Liver (tissue), 9 donors: Measurements from ENCODE around the gene MTA2. TPM values are rescaled to one million over a fixed set of nuclear protein-coding genes. Genes with fewer than 3 reads are reported as not detected.
"Not testable (repeated sequence)": the region's sequence is repeated elsewhere in the genome, so short reads cannot be mapped to it uniquely, and the experiment has no call there.

Experiments
- DNase-seq: peaks from one replicate; pipeline ENCODE4 v3.0.0-alpha.2; 2017; ENCODE audit warnings: low spot score
- H3K27ac ChIP-seq, 2 donors: one replicate each; pipeline ENCODE4 v1.7.0; 2013; ENCODE audit warnings: inconsistent platforms in 2 of 2, low read length in 2 of 2, control low read depth in 1 of 2, low read depth in 1 of 2, mild to moderate bottlenecking in 1 of 2
- H3K27me3 ChIP-seq, 4 donors: one replicate each; pipeline versions ENCODE4 v1.6.1 to v1.7.0; 2013; ENCODE audit warnings: low read length in 3 of 4, inconsistent platforms in 1 of 4, mild to moderate bottlenecking in 1 of 4, moderate library complexity in 1 of 4; ENCODE audit not compliant: control insufficient read depth in 4 of 4, insufficient read depth in 4 of 4
- H3K36me3 ChIP-seq, 4 donors: one replicate each; pipeline versions ENCODE4 v1.6.1 to v1.7.0; 2013; ENCODE audit warnings: low read length in 3 of 4, mild to moderate bottlenecking in 3 of 4, low read depth in 1 of 4, moderate library complexity in 1 of 4; ENCODE audit not compliant: control insufficient read depth in 4 of 4, insufficient read depth in 3 of 4
- H3K4me1 ChIP-seq, 4 donors: one replicate each; pipeline versions ENCODE4 v1.6.1 to v1.7.0; 2013; ENCODE audit warnings: low read length in 3 of 4, mild to moderate bottlenecking in 3 of 4, moderate library complexity in 1 of 4; ENCODE audit not compliant: control insufficient read depth in 4 of 4, insufficient read depth in 4 of 4
- H3K4me3 ChIP-seq, 3 donors: one replicate each; pipeline versions ENCODE4 v1.6.1 to v1.7.0; 2013; ENCODE audit warnings: low read length in 3 of 3, control low read depth in 1 of 3, low read depth in 1 of 3, mild to moderate bottlenecking in 1 of 3
- H3K9ac ChIP-seq, 2 donors: one replicate each; pipeline ENCODE4 v1.7.0; 2013; ENCODE audit warnings: low read length in 2 of 2, mild to moderate bottlenecking in 2 of 2, moderate library complexity in 2 of 2, control low read depth in 1 of 2, low read depth in 1 of 2
- H3K9me3 ChIP-seq, 4 donors: one replicate each; pipeline versions ENCODE4 v1.6.1 to v1.7.0; 2013; ENCODE audit warnings: low read length in 3 of 4; ENCODE audit not compliant: control insufficient read depth in 4 of 4
- FOXA1 ChIP-seq: IDR thresholded peaks from 2 replicates; pipeline ENCODE4 v1.6.1; 2016; ENCODE audit warnings: antibody characterized with exemption
- FOXA2 ChIP-seq: IDR thresholded peaks from 2 replicates; pipeline ENCODE4 v1.6.1; 2016; ENCODE audit warnings: antibody characterized with exemption
- GABPA ChIP-seq, 2 donors: IDR thresholded peaks in 1 of 2; conservative IDR thresholded peaks in 1 of 2; 2 replicates each; pipeline ENCODE4 v1.6.1; 2016; ENCODE audit warnings: antibody characterized with exemption in 2 of 2, mild to moderate bottlenecking in 1 of 2, moderate library complexity in 1 of 2
- HNF4G ChIP-seq: IDR thresholded peaks from 2 replicates; pipeline ENCODE4 v1.6.1; 2016; ENCODE audit warnings: antibody characterized with exemption
- JUND ChIP-seq, 2 donors: IDR thresholded peaks; 2 replicates each; pipeline ENCODE4 v1.6.1; 2016; ENCODE audit warnings: antibody characterized with exemption in 2 of 2
- NR2F2 ChIP-seq: IDR thresholded peaks from 2 replicates; pipeline ENCODE4 v1.6.1; 2016; ENCODE audit warnings: antibody characterized with exemption
- RAD21 ChIP-seq, 2 donors: IDR thresholded peaks; 2 replicates each; pipeline ENCODE4 v1.6.1; 2016; ENCODE audit warnings: antibody characterized with exemption in 2 of 2, mild to moderate bottlenecking in 2 of 2
- RXRA ChIP-seq, 2 donors: IDR thresholded peaks; 2 replicates each; pipeline ENCODE4 v1.6.1; 2017 to 2018; ENCODE audit warnings: antibody characterized with exemption in 2 of 2, mild to moderate bottlenecking in 1 of 2
- SP1 ChIP-seq: IDR thresholded peaks from 2 replicates; pipeline ENCODE4 v1.6.1; 2018; ENCODE audit warnings: antibody characterized with exemption, mild to moderate bottlenecking
- YY1 ChIP-seq: IDR thresholded peaks from 2 replicates; pipeline ENCODE4 v1.6.1; 2016; ENCODE audit warnings: antibody characterized with exemption, mild to moderate bottlenecking
- WGBS: extraction: QIAGEN DNeasy Blood & Tissue Kit; methylation state at CpG from one replicate; pipeline ENCODE4 v1.1.7; 2013; 5-methylcytosine and 5-hydroxymethylcytosine counted together
- polyA plus RNA-seq, 2 donors: library from polyadenylated mRNA; stranded (reverse) in 1 of 2; unstranded in 1 of 2; fragments of 200-250 nt in 1 of 2; fragments of >200 nt in 1 of 2; fragmentation: Nextera tagmentation in 1 of 2; extraction: Ambion mirVana in 1 of 2; gene quantifications; one replicate each; pipeline versions ENCODE4 v1.2.1 to v1.2.3, GENCODE V29; 2013 to 2015
- total RNA-seq, 2 donors: library from RNA; depleted of rRNA; stranded (reverse); fragments of >200 nt; gene quantifications; one replicate each; pipeline ENCODE4 v1.2.3, GENCODE V29; 2014
- TF ChIP-seq, protein P1 (sequence below): IDR thresholded peaks from 2 replicates; pipeline ENCODE4 v1.6.1; 2016; ENCODE audit warnings: antibody characterized with exemption, mild to moderate bottlenecking
- TF ChIP-seq, protein P2 (sequence below): IDR thresholded peaks from 2 replicates; pipeline ENCODE4 v1.6.1; 2016; ENCODE audit warnings: antibody characterized with exemption
- TF ChIP-seq, protein P3 (sequence below): IDR thresholded peaks from 2 replicates; pipeline ENCODE4 v1.6.1; 2016; ENCODE audit warnings: antibody characterized with exemption
- TF ChIP-seq, protein P4 (sequence below): fragments of 150-350 bp; IDR thresholded peaks from 2 replicates; pipeline ENCODE4 v1.5.1; 2017; ENCODE audit warnings: improper control_type of control experiment, low read depth, low read length; ENCODE audit not compliant: missing input control
- donor health status: healthy.
- donor health status: healthy.
- donor health status: healthy.
- donor health status: healthy.
- donor health status: healthy.

MTA2 gene
- total and polyA plus RNA-seq, 4 donors, result 4.4 to 55.3 (median 32.3) TPM

DNA sequence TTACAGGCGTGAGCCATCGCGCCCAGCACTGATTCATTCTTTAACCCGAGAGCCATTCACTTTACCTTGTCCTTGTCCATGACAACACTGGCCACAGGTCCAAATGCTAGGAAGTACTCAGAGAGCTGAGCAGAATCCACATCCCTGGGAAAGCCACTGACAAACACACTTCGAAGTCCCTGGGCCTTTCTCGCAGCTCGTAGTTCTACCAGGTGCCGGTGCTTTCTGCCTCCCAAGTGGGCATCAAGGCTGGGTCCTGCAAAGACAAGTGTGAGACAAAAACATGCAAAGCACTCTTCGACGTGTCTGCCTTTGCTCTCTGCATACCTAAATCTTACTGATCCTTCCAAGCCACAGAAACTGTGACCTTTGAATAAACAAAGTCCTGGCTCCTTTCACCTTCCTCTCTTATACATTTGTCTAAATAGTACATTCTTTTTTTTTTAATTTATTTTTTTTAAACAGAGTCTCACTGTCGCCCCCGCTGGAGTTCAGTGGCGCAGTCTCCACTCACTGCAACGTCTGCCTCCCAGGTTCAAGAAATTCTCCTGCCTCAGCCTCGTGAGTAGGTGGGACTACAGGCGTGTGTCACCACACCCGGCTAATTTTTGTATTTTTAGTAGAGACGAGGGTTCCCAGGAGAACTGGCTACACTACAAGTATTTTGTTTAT lies 12.6 kb downstream of the MTA2 start:
- no peaks in the 10 kb centered on the region for H3K27me3 ChIP-seq
- peaks cover 8 to 12% (median 10%) of the 10 kb centered on the region in 4 donors for H3K36me3 ChIP-seq
- H3K9ac ChIP-seq, result no peak overlapping the region
- H3K4me1 ChIP-seq, result peaks cover 7 to 45% (median 32%) of the 10 kb centered on the region in 4 donors
- DNase-seq, result no peak
- peak overlapping the region; percentile 55 to 65 for H3K27ac ChIP-seq
- no peaks in the 10 kb centered on the region for H3K9me3 ChIP-seq
- TF ChIP-seq RXRA (IDR thresholded peaks at IDR 0.05), result no peak
- no peak overlapping the region for H3K4me3 ChIP-seq
- 73% methylated on average over 18 of the region's 18 CpGs for WGBS

DNA sequence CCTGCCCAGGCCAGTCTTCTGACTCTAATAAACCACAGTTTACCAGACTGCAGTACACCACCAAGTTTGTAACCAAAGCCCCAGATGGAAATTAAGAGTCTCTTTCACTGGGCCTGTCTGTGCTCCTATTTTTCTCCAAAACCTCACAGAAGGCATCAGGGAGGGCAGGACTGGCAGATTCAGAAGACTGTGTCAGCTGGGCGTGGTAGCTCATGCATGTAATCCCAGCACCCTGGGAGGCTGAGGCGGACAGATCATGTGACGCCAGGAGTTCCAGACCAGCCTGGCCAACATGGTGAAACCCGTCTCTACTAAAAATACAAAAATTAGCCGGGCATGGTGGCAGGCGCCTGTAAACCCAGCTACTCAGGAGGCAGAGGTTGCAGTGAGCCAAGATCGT lies 16.3 kb downstream of the MTA2 start:
- H3K9me3 ChIP-seq, H3K27ac ChIP-seq, DNase-seq, H3K9ac ChIP-seq, H3K4me3 ChIP-seq, H3K27me3 ChIP-seq: not testable (repeated sequence)
- WGBS, result 93% methylated on average over 7 of the region's 7 CpGs
- Histone ChIP-seq H3K36me3 (peaks cover 8 to 25% (median 15%) of the 10 kb centered on the region in 4 donors), H3K4me1 (peaks cover 4 to 32% (median 22%) of the 10 kb centered on the region in 4 donors)

DNA sequence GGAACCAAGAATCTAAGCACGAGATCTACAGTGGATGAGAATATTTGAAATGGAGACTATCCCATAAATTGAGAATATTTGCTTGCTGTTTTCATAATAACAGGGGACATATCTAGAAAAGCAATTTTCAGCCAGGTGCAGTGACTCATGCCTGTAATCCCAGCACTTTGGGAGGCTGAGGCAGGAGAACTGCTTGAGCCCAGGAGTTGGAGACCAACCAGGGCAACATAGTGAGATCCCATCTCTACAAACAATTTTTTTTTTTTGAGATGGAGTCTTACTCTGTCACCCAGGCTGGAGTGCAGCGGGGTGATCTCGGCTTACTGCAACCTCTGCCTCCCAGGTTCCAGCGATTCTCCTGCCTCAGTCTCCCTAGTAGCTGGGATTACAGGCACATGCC lies 19.9 kb downstream of the MTA2 start:
- peaks cover 11 to 44% (median 25%) of the 10 kb centered on the region in 4 donors for H3K36me3 ChIP-seq
- not testable (repeated sequence) for DNase-seq, H3K9me3 ChIP-seq, H3K9ac ChIP-seq, H3K27ac ChIP-seq, H3K27me3 ChIP-seq, H3K4me3 ChIP-seq, H3K4me1 ChIP-seq
- 97% methylated on average over 4 of the region's 4 CpGs for WGBS

DNA sequence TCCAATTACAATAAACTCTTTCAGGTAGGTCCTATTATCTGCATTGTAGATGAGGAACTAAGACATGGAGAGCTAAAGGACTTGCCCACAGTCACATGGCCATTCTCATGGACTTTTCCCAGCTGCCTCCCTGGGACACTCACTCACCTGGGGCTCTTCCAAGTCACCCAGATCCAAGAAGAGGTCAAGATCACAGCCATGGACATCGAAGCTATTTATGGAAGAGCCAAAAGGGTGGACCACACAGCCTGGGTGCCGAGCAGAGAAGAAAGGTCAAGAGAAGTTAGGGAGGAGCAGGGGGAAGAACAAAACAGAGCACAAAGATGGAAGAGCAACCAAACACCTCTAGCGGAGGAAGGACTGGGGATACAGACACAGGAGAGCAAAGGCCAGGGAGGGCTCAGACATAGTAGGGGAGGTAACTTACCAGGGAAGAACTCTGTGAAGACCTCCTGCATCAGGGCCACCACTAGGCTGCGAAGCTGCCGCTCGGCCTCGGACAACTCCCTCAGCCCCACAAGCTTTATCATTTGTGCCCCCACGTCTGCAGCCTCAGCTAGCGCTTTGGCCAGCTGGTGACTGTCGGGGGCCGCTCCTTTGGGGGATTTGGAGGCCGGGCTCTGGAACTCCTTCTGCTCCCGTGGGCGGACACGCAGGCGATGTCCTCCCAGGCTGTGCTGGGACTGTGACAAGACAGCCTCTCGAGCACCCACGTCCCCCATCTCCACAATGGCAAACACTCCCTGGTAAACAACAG lies 20.5 kb downstream of the MTA2 start:
- Histone ChIP-seq H3K9me3 (no peaks in the 10 kb centered on the region), H3K27me3 (no peaks in the 10 kb centered on the region), H3K4me1 (peaks cover 0 to 11% (median 3%) of the 10 kb centered on the region in 4 donors), H3K4me3 (no peak overlapping the region), H3K9ac (no peak overlapping the region), H3K36me3 (peaks cover 11 to 47% (median 27%) of the 10 kb centered on the region in 4 donors), H3K27ac (no peak overlapping the region)
- DNase-seq, result no peak
- WGBS, result 91% methylated on average over 18 of the region's 18 CpGs
- TF ChIP-seq RAD21 (IDR thresholded peaks at IDR 0.05), result no peak
- TF ChIP-seq FOXA1, result no peak
- TF ChIP-seq FOXA2, result no peak
- TF ChIP-seq, protein P1, sequence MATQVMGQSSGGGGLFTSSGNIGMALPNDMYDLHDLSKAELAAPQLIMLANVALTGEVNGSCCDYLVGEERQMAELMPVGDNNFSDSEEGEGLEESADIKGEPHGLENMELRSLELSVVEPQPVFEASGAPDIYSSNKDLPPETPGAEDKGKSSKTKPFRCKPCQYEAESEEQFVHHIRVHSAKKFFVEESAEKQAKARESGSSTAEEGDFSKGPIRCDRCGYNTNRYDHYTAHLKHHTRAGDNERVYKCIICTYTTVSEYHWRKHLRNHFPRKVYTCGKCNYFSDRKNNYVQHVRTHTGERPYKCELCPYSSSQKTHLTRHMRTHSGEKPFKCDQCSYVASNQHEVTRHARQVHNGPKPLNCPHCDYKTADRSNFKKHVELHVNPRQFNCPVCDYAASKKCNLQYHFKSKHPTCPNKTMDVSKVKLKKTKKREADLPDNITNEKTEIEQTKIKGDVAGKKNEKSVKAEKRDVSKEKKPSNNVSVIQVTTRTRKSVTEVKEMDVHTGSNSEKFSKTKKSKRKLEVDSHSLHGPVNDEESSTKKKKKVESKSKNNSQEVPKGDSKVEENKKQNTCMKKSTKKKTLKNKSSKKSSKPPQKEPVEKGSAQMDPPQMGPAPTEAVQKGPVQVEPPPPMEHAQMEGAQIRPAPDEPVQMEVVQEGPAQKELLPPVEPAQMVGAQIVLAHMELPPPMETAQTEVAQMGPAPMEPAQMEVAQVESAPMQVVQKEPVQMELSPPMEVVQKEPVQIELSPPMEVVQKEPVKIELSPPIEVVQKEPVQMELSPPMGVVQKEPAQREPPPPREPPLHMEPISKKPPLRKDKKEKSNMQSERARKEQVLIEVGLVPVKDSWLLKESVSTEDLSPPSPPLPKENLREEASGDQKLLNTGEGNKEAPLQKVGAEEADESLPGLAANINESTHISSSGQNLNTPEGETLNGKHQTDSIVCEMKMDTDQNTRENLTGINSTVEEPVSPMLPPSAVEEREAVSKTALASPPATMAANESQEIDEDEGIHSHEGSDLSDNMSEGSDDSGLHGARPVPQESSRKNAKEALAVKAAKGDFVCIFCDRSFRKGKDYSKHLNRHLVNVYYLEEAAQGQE, result no peak
- TF ChIP-seq SP1, result no peak
- no peak for TF ChIP-seq YY1
- TF ChIP-seq GABPA (IDR thresholded peaks at IDR 0.05 in 1 of 2, conservative IDR thresholded peaks at IDR 0.05 in 1 of 2), result no peak
- TF ChIP-seq JUND (IDR thresholded peaks at IDR 0.05), result no peak
- no peak for TF ChIP-seq NR2F2
- TF ChIP-seq, protein P2, sequence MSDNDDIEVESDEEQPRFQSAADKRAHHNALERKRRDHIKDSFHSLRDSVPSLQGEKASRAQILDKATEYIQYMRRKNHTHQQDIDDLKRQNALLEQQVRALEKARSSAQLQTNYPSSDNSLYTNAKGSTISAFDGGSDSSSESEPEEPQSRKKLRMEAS, result no peak
- TF ChIP-seq, protein P3, sequence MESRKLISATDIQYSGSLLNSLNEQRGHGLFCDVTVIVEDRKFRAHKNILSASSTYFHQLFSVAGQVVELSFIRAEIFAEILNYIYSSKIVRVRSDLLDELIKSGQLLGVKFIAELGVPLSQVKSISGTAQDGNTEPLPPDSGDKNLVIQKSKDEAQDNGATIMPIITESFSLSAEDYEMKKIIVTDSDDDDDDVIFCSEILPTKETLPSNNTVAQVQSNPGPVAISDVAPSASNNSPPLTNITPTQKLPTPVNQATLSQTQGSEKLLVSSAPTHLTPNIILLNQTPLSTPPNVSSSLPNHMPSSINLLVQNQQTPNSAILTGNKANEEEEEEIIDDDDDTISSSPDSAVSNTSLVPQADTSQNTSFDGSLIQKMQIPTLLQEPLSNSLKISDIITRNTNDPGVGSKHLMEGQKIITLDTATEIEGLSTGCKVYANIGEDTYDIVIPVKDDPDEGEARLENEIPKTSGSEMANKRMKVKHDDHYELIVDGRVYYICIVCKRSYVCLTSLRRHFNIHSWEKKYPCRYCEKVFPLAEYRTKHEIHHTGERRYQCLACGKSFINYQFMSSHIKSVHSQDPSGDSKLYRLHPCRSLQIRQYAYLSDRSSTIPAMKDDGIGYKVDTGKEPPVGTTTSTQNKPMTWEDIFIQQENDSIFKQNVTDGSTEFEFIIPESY, result no peak
- TF ChIP-seq RXRA (IDR thresholded peaks at IDR 0.05), result no peak
- no peak for TF ChIP-seq HNF4G
- TF ChIP-seq, protein P4, sequence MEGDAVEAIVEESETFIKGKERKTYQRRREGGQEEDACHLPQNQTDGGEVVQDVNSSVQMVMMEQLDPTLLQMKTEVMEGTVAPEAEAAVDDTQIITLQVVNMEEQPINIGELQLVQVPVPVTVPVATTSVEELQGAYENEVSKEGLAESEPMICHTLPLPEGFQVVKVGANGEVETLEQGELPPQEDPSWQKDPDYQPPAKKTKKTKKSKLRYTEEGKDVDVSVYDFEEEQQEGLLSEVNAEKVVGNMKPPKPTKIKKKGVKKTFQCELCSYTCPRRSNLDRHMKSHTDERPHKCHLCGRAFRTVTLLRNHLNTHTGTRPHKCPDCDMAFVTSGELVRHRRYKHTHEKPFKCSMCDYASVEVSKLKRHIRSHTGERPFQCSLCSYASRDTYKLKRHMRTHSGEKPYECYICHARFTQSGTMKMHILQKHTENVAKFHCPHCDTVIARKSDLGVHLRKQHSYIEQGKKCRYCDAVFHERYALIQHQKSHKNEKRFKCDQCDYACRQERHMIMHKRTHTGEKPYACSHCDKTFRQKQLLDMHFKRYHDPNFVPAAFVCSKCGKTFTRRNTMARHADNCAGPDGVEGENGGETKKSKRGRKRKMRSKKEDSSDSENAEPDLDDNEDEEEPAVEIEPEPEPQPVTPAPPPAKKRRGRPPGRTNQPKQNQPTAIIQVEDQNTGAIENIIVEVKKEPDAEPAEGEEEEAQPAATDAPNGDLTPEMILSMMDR, result no peak
